Mammary epithelial cell (primary cell): Measurements from ENCODE around the gene CLEC16A.

Source experiments
- EZH2 ChIP-seq: IDR thresholded peaks from 2 replicates; pipeline ENCODE4 v1.6.1; 2012; ENCODE audit warnings: low read length, inconsistent platforms, borderline replicate concordance
- TF ChIP-seq, protein P1 (sequence below), 2 donors: IDR thresholded peaks in 1 of 2; conservative IDR thresholded peaks in 1 of 2; 2 replicates each; pipeline ENCODE4 v1.5.1; 2011 to 2012; ENCODE audit warnings: inconsistent platforms in 2 of 2, low read length in 2 of 2, mild to moderate bottlenecking in 2 of 2, control low read depth in 1 of 2, low read depth in 1 of 2; ENCODE audit not compliant: insufficient read depth in 1 of 2; ENCODE audit errors: extremely low read depth in 1 of 2

DNA sequence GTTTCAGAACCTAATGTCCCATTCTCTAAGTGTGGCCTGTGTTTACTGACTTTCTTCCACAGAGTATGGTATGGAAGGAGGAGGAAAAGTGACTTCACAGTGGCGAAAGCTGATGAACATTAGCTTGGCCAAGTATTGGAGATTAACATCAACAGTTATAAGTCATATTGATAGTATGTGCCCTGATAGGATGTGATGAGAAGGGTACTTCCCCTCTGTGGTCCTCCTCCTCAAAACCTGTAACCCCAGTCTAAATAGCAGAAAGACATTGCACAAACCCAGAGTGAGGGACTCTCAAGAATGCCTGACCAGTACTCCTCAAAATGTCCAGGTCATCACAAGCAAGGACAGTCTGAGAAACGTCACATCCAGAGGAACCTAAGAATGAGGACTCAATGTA, 73.1 kb downstream of the CLEC16A start:
- TF ChIP-seq, protein P1, sequence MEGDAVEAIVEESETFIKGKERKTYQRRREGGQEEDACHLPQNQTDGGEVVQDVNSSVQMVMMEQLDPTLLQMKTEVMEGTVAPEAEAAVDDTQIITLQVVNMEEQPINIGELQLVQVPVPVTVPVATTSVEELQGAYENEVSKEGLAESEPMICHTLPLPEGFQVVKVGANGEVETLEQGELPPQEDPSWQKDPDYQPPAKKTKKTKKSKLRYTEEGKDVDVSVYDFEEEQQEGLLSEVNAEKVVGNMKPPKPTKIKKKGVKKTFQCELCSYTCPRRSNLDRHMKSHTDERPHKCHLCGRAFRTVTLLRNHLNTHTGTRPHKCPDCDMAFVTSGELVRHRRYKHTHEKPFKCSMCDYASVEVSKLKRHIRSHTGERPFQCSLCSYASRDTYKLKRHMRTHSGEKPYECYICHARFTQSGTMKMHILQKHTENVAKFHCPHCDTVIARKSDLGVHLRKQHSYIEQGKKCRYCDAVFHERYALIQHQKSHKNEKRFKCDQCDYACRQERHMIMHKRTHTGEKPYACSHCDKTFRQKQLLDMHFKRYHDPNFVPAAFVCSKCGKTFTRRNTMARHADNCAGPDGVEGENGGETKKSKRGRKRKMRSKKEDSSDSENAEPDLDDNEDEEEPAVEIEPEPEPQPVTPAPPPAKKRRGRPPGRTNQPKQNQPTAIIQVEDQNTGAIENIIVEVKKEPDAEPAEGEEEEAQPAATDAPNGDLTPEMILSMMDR (conservative IDR thresholded peaks at IDR 0.05 in 1 of 2, IDR thresholded peaks at IDR 0.05 in 1 of 2; ENCODE audit: extremely low read depth in 1 of 2, insufficient read depth in 1 of 2, low read depth in 1 of 2, low read length in 2 of 2), result no peak
- no peak for TF ChIP-seq EZH2
